ENCODE measurements around the gene GLCCI1. TPM values are rescaled to one million over a fixed set of nuclear protein-coding genes. Genes with fewer than 3 reads are reported as not detected.
"Not testable (repeated sequence)": the region's sequence is repeated elsewhere in the genome, so short reads cannot be mapped to it uniquely, and the experiment has no call there.

Gene GLCCI1
- total RNA-seq, 4 donors from 2014 or later: 17.5 to 27.1 (median 20.7) TPM

- intact Hi-C loops (cut with DNase I; ENCODE audit: low total_unique reads): no loop called here
- DNase-seq (ENCODE audit: low spot score in 2 of 2): no peak
- TF ChIP-seq, protein P1, sequence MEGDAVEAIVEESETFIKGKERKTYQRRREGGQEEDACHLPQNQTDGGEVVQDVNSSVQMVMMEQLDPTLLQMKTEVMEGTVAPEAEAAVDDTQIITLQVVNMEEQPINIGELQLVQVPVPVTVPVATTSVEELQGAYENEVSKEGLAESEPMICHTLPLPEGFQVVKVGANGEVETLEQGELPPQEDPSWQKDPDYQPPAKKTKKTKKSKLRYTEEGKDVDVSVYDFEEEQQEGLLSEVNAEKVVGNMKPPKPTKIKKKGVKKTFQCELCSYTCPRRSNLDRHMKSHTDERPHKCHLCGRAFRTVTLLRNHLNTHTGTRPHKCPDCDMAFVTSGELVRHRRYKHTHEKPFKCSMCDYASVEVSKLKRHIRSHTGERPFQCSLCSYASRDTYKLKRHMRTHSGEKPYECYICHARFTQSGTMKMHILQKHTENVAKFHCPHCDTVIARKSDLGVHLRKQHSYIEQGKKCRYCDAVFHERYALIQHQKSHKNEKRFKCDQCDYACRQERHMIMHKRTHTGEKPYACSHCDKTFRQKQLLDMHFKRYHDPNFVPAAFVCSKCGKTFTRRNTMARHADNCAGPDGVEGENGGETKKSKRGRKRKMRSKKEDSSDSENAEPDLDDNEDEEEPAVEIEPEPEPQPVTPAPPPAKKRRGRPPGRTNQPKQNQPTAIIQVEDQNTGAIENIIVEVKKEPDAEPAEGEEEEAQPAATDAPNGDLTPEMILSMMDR (IDR thresholded peaks at IDR 0.05): no peak
- TF ChIP-seq POLR2A (IDR thresholded peaks at IDR 0.05): no peak
- H3K4me3 ChIP-seq (ENCODE audit: low read depth, poor library complexity, severe bottlenecking): no peak overlapping the region
Observed at GRCh38 chr7:7988706-7989105, 20.1 kb downstream of the GLCCI1 start.

DNA sequence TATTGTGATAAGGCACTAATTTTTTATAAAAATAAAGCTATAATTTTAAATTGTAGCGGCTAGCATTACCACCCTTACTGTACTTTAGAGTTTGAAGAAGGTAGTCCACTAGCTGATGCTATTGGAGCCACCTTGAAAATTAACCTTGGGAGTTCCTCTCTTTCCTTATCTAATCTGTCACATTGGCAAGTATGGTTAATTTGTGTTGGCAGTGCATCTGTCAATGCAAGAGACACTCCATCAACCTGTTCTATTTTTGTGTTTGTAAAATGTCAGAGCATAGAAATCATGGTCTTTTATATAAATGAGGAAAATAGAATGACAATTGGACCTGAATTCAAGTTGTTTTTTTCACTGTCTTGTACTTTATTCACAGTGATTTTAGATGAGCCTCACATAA lies 20.5 kb downstream of the GLCCI1 start:
- TF ChIP-seq POLR2A (IDR thresholded peaks at IDR 0.05): no peak
- TF ChIP-seq, protein P1 (IDR thresholded peaks at IDR 0.05): no peak
- DNase-seq (ENCODE audit: low spot score in 2 of 2): no peak
- WGBS, 2 donors: 100% methylated on average over 1 of the region's 1 CpG
- intact Hi-C loops (cut with DNase I; ENCODE audit: low total_unique reads): no loop called here
- H3K4me3 ChIP-seq (ENCODE audit: low read depth, poor library complexity, severe bottlenecking): no peak overlapping the region

DNA sequence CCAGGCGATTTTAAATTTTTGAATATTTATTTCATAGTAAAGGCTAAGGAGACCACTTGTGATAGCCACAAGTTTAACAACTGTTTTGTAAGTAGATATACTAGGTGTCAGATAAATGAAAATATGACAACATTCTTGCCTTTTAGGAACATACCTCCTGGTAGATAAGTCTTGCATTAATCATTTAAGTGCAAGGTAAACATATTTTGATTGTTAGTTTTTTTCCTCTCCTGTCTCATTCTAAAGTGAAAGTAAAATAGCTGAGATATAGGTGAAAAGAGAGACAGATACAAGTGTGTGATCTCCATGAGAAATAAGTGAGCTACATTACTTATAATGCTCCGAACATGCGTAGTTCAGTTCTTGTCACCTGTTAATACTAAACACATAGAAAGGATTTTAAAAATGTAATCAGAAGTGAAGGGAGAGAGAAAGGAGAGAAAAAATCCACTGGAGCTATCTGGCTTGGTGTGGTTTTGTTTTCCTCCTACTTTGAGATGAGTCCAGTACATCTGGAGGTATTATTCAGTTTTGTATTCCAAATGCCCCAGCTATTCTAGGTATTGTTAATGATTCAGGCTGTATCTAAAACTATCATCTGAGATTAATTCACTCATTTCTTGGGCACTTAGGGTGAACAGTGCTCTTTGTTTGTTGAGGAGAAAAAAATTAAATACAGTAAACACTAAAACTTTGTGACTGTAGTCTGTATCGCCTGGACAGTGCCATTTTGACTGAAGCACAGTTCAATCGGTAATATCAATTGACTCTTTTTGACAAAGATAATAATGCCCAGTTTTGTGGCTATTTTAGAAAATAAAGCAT lies 21.2 kb downstream of the GLCCI1 start:
- no peak for DNase-seq (ENCODE audit: low spot score in 2 of 2)
- H3K4me3 ChIP-seq (ENCODE audit: low read depth, poor library complexity, severe bottlenecking): no peak overlapping the region
- 80 to 94% methylated on average over 5 of the region's 5 CpGs for WGBS, 2 donors
- intact Hi-C loops (cut with DNase I; ENCODE audit: low total_unique reads): no loop called here
- TF ChIP-seq, protein P1 (IDR thresholded peaks at IDR 0.05): no peak
- no peak for TF ChIP-seq POLR2A (IDR thresholded peaks at IDR 0.05)

DNA sequence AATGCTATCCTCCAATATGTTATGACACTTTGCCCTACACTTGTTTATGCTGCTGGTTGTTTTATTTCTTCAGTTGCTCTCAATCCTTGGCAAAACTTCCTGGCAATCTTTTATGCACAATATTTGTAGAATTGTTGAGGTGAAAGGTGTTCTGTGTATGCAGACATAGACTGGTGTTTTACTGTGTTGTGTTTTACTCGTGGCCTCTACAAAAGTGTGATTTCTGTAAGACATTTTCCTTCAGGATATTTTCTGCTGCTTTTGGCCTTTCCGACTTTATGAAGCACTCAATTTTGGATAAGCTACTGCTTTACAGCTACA lies 21.8 kb downstream of the GLCCI1 start:
- no peak for TF ChIP-seq POLR2A (IDR thresholded peaks at IDR 0.05)
- TF ChIP-seq, protein P1 (IDR thresholded peaks at IDR 0.05): no peak
- 76 to 96% methylated on average over 2 of the region's 2 CpGs for WGBS, 2 donors
- no peak overlapping the region for H3K4me3 ChIP-seq (ENCODE audit: low read depth, poor library complexity, severe bottlenecking)
- DNase-seq (ENCODE audit: low spot score in 2 of 2): no peak
- intact Hi-C loops (cut with DNase I; ENCODE audit: low total_unique reads): no loop called here

DNA sequence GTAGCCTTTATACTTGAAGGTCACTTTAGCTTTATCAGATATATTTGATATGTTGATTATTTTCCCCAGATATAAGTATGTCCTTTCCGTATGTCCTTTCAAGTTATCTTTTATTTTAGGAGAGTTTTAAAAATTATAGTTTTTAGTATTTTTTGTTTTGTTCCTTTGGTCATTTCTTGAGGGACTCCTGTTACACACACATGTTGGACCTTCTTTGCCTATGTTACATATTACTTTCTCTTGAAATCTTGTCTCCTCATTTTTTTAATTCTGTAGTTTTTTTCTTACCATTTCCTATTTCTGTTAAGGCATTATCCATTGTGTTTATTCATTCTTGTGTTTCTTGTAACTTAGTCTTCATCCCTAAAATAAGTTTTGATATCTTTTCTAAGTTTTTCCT lies 23.9 kb downstream of the GLCCI1 start:
- no peak for DNase-seq (ENCODE audit: low spot score in 2 of 2)

GRCh38 chr7:7995348-7995747 lies 26.8 kb downstream of the GLCCI1 start:
- WGBS, 2 donors: 97 to 99% methylated on average over 6 of the region's 6 CpGs
- H3K4me3 ChIP-seq (ENCODE audit: low read depth, poor library complexity, severe bottlenecking); DNase-seq (ENCODE audit: low spot score in 2 of 2); intact Hi-C loops (cut with DNase I; ENCODE audit: low total_unique reads): not testable (repeated sequence)

More for the DNA sequence above, 23.9 kb downstream of the GLCCI1 start:
- TF ChIP-seq, protein P1 (IDR thresholded peaks at IDR 0.05): no peak
- no peak for TF ChIP-seq POLR2A (IDR thresholded peaks at IDR 0.05)
- WGBS, 2 donors: 97% methylated on average over 1 of the region's 1 CpG
- H3K4me3 ChIP-seq (ENCODE audit: low read depth, poor library complexity, severe bottlenecking): no peak overlapping the region
- intact Hi-C loops (cut with DNase I; ENCODE audit: low total_unique reads): no loop called here

Data from lower leg skin (tissue), 4 donors.